CD4-positive, alpha-beta T cell treated with Interleukin-17A for 4 hours (primary cell): ENCODE data around the gene GPR176.

Source experiments
- DNase-seq: peaks from one replicate; pipeline ENCODE4 v3.0.0-alpha.2; 2020; ENCODE audit warnings: mixed read lengths

The GPR176 gene

GRCh38 chr15:39778021-39778420 lies 142.0 kb downstream of the GPR176 start:
- no peak for DNase-seq

- no peak for DNase-seq
Measured at GRCh38 chr15:39777496-39777895, 142.6 kb downstream of the GPR176 start.

- DNase-seq = no peak
Measured at GRCh38 chr15:39776068-39776467, 144.0 kb downstream of the GPR176 start.

DNA sequence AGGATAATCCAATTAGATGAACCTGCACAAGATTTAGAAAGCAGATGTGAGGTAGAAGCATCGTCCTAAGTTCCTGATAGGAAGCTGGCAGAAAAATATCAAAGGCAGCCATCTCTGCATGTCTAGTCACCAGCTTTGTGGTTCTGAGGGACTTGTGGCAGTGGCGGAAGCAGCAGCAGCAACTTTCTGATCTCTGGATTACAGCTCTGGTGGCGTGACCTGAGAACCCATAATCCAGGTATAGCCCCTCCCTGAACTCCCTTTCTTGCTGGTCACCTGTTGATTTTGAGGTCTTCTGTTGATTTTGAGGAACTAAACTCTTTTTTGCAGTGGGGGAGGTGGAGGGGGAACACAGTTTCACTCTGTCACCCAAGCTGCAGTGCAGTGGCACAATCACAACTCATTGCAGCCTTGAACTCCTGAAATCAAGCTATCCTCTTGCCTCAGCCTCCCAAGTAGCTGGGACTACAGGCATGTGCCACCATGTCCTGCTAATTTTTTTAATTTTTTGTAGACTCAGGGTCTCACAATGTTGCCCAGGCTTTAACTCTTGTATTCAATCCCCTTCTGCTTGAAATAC lies 145.3 kb downstream of the GPR176 start:
- peak; percentile 65 for DNase-seq

- no peak for DNase-seq
Measured at GRCh38 chr15:39770748-39771689, 149.0 kb downstream of the GPR176 start.

DNA sequence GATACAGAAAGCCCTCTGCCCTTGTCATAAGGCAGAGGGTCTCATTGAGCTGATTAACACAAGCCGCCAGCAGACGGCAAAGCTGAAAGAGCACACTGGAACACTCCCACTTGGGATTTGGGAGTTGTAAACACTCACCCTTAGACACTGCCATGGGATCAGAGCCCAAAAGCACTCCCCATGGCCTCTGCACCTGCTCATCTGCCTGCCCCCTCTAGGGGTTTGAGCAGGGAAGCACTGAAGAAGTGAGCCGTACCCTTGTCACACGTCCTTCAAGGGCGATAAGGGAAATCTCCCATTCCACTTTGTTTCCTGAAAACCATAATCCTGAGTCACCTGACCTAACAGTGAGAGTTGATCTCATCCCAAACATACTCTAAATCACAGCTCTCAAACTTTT lies 152.1 kb downstream of the GPR176 start:
- no peak for DNase-seq

- no peak for DNase-seq
Measured at GRCh38 chr15:39761006-39761405, 159.1 kb downstream of the GPR176 start.

DNA sequence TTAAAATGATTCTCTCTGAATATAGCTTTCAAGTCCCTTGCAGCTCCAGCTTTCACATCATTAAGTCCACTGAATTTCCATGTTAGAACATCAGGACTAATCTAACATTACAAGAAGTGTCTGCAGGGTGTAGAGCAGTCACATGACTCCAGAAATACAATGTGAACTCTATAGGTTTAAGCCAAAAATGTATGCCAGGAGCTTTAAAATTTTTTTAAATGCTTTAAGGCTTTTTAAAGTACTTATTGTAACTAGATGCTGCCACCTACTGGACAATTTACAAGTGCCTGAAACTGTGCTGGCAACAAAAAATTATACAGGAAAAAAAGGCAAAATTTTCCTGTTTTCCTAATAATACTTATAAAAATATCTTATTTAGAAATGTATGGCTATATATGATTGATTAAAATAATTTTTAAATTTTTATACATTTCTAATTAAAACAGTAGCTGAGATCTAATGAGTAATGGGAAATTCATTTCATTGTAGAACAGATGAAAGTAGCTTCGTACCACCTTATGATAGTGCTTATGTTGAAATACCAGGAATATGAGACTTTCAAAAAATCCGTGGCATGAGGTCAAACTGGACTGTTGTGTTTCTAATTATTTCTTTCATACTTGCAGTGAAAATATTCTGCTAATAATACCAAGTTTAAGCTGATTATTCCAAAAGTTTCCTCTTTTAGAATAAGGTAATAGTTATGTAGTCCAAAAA lies 163.1 kb downstream of the GPR176 start:
- DNase-seq = peak; percentile 37

GRCh38 chr15:39752991-39753390 lies 167.1 kb downstream of the GPR176 start:
- no peak for DNase-seq

DNA sequence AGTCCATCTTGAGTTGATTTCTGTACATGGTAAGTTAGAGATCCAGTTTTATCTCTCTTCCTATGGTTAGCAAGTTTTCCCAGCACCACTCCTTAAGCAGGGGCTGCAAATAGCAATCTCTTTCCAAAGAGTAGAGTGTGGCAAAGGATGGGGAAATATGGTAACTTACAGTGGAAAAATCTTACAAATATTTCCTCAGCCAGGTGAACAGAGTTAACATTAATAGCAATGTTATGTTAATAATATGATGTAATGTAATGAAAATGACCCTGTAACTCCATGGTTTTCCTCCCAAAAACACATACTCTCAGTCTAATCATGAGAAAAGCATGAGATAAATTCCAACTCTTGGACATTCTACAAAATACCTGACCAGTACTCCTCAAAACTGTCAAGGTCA lies 167.8 kb downstream of the GPR176 start:
- DNase-seq = no peak
